Stromal cell of bone marrow (primary cell): ENCODE measurements around the gene AHCYL2.
"Not testable (repeated sequence)": the region's sequence is repeated elsewhere in the genome, so short reads cannot be mapped to it uniquely, and the experiment has no call there.

Experiments used
- DNase-seq: peaks from one replicate; pipeline ENCODE4 v3.0.0-alpha.2; 2012; ENCODE audit warnings: low read depth

Gene AHCYL2

DNA sequence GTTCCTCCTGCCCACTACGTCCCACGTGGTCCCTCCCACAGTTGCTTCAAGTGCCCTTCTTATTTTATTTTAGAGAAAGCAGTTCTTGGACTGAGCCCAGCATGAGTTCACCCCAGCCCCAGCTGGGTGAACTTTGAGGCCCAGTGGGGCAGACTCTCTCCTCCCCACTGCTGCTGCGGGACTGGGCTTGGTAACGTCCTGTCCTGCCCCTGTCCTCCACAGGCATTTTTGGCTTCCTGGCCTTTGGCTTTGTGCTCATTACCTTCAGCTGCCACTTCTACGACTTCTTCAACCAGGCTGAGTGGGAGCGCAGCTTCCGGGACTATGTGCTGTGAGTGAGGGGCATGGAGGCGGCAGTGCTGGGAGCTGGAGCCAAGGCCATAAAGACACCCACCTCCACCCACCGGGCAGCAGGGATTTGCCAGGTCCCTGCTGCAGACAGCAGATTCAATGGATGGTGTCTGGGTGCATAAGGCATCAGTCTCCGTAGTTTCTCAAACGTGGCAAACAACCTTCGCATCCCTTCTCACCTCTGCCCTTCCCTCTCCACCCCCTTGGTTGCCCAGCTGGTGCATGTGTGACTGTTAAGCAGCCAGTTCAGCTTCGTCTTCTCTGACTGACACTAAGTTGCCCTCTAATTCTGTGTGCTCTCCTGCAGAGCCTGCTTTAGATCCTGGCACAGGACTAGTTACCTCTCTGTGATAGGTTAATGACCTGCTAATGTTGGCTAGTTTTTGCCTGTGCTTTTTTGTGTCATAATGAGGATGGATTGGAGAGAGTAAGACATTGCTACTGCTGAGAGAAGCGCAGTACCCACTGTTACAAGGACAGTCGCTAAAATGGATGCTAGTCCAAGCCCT lies 15.5 kb upstream of the AHCYL2 start:
- DNase-seq, result no peak

GRCh38 chr7:129210256-129210988 lies 14.4 kb upstream of the AHCYL2 start:
- DNase-seq, result peak; percentile 33

- no peak for DNase-seq
These were observed 13.9 kb upstream of the AHCYL2 start for GRCh38 chr7:129210989-129211312.

- no peak for DNase-seq
These were observed 12.7 kb upstream of the AHCYL2 start for GRCh38 chr7:129212126-129212525.

- no peak for DNase-seq
These were observed 12.2 kb upstream of the AHCYL2 start for GRCh38 chr7:129212596-129212995.

DNA sequence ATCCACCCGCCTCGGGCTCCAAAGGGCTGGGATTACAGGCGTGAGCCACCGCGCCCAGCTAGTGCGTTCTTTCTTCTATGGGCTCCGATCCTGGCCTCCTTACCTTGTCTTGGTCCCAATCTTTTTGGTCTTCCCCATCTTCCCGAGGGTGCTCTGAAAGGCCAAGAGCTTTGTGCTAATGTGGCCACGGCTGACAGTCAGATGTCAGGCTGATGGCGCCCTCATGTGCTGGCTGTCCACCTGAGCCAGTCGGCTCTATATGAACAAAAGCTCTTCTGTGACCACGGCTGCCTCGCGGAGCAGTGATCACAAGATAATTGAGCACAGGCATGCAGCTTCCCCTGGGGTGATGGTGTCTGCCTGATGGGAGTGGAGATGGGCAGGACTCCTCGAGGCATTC lies 11.0 kb upstream of the AHCYL2 start:
- DNase-seq, result no peak

- DNase-seq, result not testable (repeated sequence)
These were observed 9.1 kb upstream of the AHCYL2 start for GRCh38 chr7:129215691-129216090.

DNA sequence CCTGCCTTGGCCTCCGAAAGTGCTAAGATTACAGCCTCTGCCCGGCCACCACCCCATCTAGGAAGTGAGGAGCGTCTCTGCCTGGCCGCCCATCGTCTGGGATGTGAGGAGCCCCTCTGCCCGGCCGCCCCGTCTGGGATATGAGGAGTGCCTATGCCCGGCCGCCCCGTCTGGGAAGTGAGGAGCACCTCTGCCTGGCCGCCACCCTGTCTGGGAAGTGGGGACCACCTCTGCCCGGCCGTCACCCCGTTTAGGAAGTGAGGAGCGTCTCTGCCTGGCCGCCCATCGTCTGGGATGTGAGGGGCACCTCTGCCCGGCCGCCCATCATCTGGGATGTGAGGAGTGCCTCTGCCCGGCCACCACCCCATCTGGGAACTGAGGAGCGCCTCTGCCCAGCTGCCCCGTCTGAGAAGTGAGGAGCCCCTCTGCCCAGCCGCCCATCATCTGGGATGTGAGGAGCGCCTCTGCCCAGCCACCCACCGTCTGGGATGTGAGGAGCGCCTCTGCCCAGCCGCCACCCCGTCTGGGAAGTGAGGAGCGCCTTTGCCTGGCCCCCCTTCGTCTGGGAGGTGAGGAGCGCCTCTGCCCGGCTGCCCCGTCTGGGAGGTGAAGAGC lies 8.6 kb upstream of the AHCYL2 start:
- not testable (repeated sequence) for DNase-seq

GRCh38 chr7:129216821-129217416 lies 7.9 kb upstream of the AHCYL2 start:
- not testable (repeated sequence) for DNase-seq

GRCh38 chr7:129218514-129219062 lies 6.2 kb upstream of the AHCYL2 start:
- peak; percentile 73 for DNase-seq

- not testable (repeated sequence) for DNase-seq
These were observed 5.7 kb upstream of the AHCYL2 start for GRCh38 chr7:129219166-129219565.

- DNase-seq, result no peak
These were observed 2.8 kb upstream of the AHCYL2 start for GRCh38 chr7:129222064-129222463.

GRCh38 chr7:129225206-129225930 lies 538 bp downstream of the AHCYL2 start:
- no peak for DNase-seq

GRCh38 chr7:129225931-129226572 lies 1.2 kb downstream of the AHCYL2 start:
- DNase-seq, result no peak

GRCh38 chr7:129227646-129228578 lies 3.1 kb downstream of the AHCYL2 start:
- DNase-seq, result no peak

DNA sequence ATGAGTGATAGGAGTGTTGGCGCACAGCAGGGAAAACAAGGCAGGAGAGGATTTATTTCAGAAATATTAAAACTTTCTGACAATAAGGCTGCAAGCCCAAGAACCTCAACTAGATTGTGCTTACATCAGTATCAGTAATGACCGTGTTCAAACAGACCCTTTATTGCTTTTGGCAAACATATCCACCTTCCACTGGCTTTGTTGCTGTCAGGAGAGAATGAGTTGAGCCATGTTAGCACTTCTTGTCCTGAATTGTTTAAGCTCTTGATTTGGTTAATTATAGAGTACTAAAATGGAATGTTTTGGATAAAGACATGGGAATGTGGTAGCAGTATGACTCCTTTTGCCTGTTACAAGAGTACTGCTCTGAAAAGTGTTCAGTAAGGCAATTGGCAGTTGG lies 3.8 kb downstream of the AHCYL2 start:
- DNase-seq, result no peak

DNA sequence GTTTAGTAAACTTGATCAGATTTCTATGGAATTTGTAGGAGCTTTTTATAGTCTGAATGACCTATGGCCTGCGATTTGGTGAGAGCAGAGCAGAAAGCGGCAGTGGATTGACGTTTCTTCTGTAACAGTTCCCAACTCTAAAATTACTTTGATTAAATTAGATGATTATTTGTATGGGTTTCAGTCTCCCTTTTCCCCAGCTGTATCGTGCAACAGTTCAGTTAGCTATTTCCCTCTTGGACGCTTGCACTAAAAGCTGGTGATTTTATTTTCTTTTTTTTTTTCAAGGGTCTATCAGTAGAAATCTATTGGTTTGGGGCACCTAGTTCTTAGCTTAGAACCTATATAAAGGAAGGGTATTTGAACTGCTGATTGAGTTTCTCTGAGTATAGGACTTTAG lies 6.8 kb downstream of the AHCYL2 start:
- no peak for DNase-seq

GRCh38 chr7:129238546-129238945 lies 13.7 kb downstream of the AHCYL2 start:
- no peak for DNase-seq

- DNase-seq, result no peak
These were observed 15.4 kb downstream of the AHCYL2 start for GRCh38 chr7:129240119-129240820.
